K562 (cell line): ENCODE results near the gene ENHO. TPM values are rescaled to one million over a fixed set of nuclear protein-coding genes. Genes with fewer than 3 reads are reported as not detected.
A peak's percentile ranks its signal among the peaks of the same experiment; 100 is the strongest.

Experiments used
- CCNT2 ChIP-seq: IDR thresholded peaks from 2 replicates; pipeline ENCODE4 v1.6.1; 2011; ENCODE audit warnings: borderline replicate concordance, low read depth, mild to moderate bottlenecking, moderate library complexity, mixed read lengths, low read length; ENCODE audit not compliant: insufficient read length; ENCODE audit errors: extremely low read depth
- CHCHD3 ChIP-seq: fragments of 250-450 bp; sonication (Bioruptor Pico); IDR thresholded peaks from 2 replicates; pipeline ENCODE4 v2.1.2; 2022; ENCODE audit warnings: mild to moderate bottlenecking
- CHD2 ChIP-seq: IDR thresholded peaks from 2 replicates; pipeline ENCODE4 v1.6.1; 2011; ENCODE audit warnings: low read depth, low read length
- EZH2 ChIP-seq: IDR thresholded peaks from 2 replicates; pipeline ENCODE4 v1.6.1; 2012; ENCODE audit warnings: low read depth, mild to moderate bottlenecking, inconsistent platforms, low read length, borderline replicate concordance
- FIP1L1 ChIP-seq: fragments of 200-400 bp; formaldehyde crosslinking; IDR thresholded peaks from 2 replicates; pipeline ENCODE4 v1.6.1; 2018; ENCODE audit warnings: mild to moderate bottlenecking, low read depth, low read length; ENCODE audit not compliant: poor library complexity, severe bottlenecking
- FUS ChIP-seq: fragments of 200-400 bp; formaldehyde crosslinking; optimal IDR thresholded peaks from 2 replicates; pipeline ENCODE3; 2017; ENCODE audit warnings: low read depth, low read length
- HMGN3 ChIP-seq: IDR thresholded peaks from 2 replicates; pipeline ENCODE4 v1.6.1; 2011; ENCODE audit warnings: borderline replicate concordance, low read depth, mild to moderate bottlenecking, mixed read lengths, low read length; ENCODE audit not compliant: insufficient read length; ENCODE audit errors: extremely low read depth
- HOXB6 ChIP-seq: fragments of 250-450 bp; sonication (Bioruptor Pico); IDR thresholded peaks from 2 replicates; pipeline ENCODE4 v1.5.1; 2022; ENCODE audit warnings: mild to moderate bottlenecking, borderline replicate concordance
- KAT2B ChIP-seq: IDR thresholded peaks from one replicate; pipeline ENCODE4 v1.6.1; 2012; ENCODE audit warnings: low read depth, mild to moderate bottlenecking, control low read depth, inconsistent platforms, low read length, moderate library complexity
- MBD1 ChIP-seq: fragments of 250-450 bp; sonication (Bioruptor Pico); IDR thresholded peaks from 2 replicates; pipeline ENCODE4 v1.8.0; 2022; ENCODE audit warnings: inconsistent platforms
- POLR2A ChIP-seq: fragments of 450-650 bp; conservative IDR thresholded peaks from 2 replicates; pipeline ENCODE4 v1.6.1; 2016
- SIN3A ChIP-seq, 2 experiments: fragments of 150-350 bp in 1 of 2; IDR thresholded peaks; 2 replicates each; pipeline ENCODE4 v1.6.1; 2011 to 2016; ENCODE audit warnings: borderline replicate concordance in 2 of 2, low read depth in 2 of 2, low read length in 2 of 2, mild to moderate bottlenecking in 2 of 2, moderate library complexity in 2 of 2; ENCODE audit not compliant: control insufficient read depth in 1 of 2
- SIX5 ChIP-seq, 2 experiments: IDR thresholded peaks; 2 replicates each; pipeline ENCODE4 v1.6.1; 2011; ENCODE audit warnings: low read length in 2 of 2, borderline replicate concordance in 1 of 2, low read depth in 1 of 2, mild to moderate bottlenecking in 1 of 2, moderate library complexity in 1 of 2; ENCODE audit not compliant: insufficient read depth in 1 of 2
- SMARCB1 ChIP-seq: IDR thresholded peaks from 2 replicates; pipeline ENCODE4 v1.6.1; 2011; ENCODE audit warnings: improper control_type of control experiment, low read depth; ENCODE audit not compliant: insufficient read length
- ZBTB7A ChIP-seq: IDR thresholded peaks from 2 replicates; pipeline ENCODE4 v1.6.1; 2011; ENCODE audit warnings: low read depth, mild to moderate bottlenecking, low read length, moderate library complexity, borderline replicate concordance; ENCODE audit not compliant: control insufficient read depth
- ZNF511 ChIP-seq: sonication (generic); formaldehyde crosslinking; IDR thresholded peaks from 2 replicates; pipeline ENCODE4 v1.8.0; 2022; ENCODE audit warnings: mild to moderate bottlenecking, missing genetic modification reagents
- ZNF696 ChIP-seq: fragments of 250-450 bp; sonication (Bioruptor Pico); conservative IDR thresholded peaks from 2 replicates; pipeline ENCODE4 v1.4.0; 2020; ENCODE audit warnings: mild to moderate bottlenecking, moderate library complexity
- ZNF766 ChIP-seq: fragments of 200-800 bp; sonication (Bioruptor generic); conservative IDR thresholded peaks from 2 replicates; pipeline ENCODE4 v1.6.1; 2016; ENCODE audit warnings: missing genetic modification characterization, missing compliant biosample characterization
- ZNF785 ChIP-seq: fragments of 250-450 bp; sonication (Bioruptor Pico); IDR thresholded peaks from 2 replicates; pipeline ENCODE4 v1.4.0; 2020; ENCODE audit warnings: mild to moderate bottlenecking
- polyA plus RNA-seq, 8 experiments: library from polyadenylated mRNA; depleted of rRNA in 4 of 8; stranded (reverse) in 5 of 8; unstranded in 3 of 8; fragments of >200 nt; fragmentation: Nextera tagmentation in 2 of 8; fragmentation: Illumina TruSeq in 1 of 8; extraction: Ambion mirVana in 2 of 8; extraction: Trizol in 1 of 8; gene quantifications; 2 replicates each; pipeline versions ENCODE4 v1.2.1 to v1.2.3, GENCODE V29; 2011 to 2014; ENCODE audit warnings: inconsistent platforms in 1 of 8, missing spikeins in 1 of 8
- total RNA-seq, 7 experiments: library from RNA; depleted of rRNA in 6 of 7; stranded (reverse); fragments of >200 nt in 6 of 7; fragmentation: Illumina TruSeq in 2 of 7; extraction: Trizol in 2 of 7; gene quantifications; 2 replicates each; pipeline versions ENCODE4 v1.2.1 to v1.2.3, GENCODE V29; 2011 to 2021; ENCODE audit warnings: low replicate concordance in 1 of 7
- TF ChIP-seq, protein P1 (sequence below): fragments of 450-650 bp; IDR thresholded peaks from 2 replicates; pipeline ENCODE4 v1.6.1; 2014; ENCODE audit warnings: low read depth, mild to moderate bottlenecking, moderate library complexity, borderline replicate concordance
- TF ChIP-seq, protein P2 (sequence below): fragments of 450-650 bp; formaldehyde crosslinking; IDR thresholded peaks from 2 replicates; pipeline ENCODE4 v1.4.0; 2020; ENCODE audit warnings: mild to moderate bottlenecking, moderate library complexity

ENHO gene
- total and polyA plus RNA-seq, 9 of the 15 experiments (the other 6 are each of a cell fraction or from before 2014, with no cell fraction given), result 0.24 TPM; not detected in 8

GRCh38 chr9:34493972-34494535 is 28.7 kb downstream of the ENHO start (continued):
- TF ChIP-seq ZNF511 (CRISPR knock-in tag), result peak; percentile 56; the same call in 1 of the 2 replicates
- no peak for TF ChIP-seq ZBTB7A
- TF ChIP-seq, protein P1, sequence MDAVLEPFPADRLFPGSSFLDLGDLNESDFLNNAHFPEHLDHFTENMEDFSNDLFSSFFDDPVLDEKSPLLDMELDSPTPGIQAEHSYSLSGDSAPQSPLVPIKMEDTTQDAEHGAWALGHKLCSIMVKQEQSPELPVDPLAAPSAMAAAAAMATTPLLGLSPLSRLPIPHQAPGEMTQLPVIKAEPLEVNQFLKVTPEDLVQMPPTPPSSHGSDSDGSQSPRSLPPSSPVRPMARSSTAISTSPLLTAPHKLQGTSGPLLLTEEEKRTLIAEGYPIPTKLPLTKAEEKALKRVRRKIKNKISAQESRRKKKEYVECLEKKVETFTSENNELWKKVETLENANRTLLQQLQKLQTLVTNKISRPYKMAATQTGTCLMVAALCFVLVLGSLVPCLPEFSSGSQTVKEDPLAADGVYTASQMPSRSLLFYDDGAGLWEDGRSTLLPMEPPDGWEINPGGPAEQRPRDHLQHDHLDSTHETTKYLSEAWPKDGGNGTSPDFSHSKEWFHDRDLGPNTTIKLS, result no peak
- no peak for TF ChIP-seq FIP1L1
- no peak for TF ChIP-seq KAT2B
- no peak for TF ChIP-seq ZNF785 (CRISPR knock-in tag)
- TF ChIP-seq HMGN3, result no peak
- no peak for TF ChIP-seq CHD2
- TF ChIP-seq ZNF696 (CRISPR knock-in tag), result no peak
- no peak for TF ChIP-seq POLR2A
- no peak for TF ChIP-seq SIX5 (IDR thresholded peaks at IDR 0.05; ENCODE audit: borderline replicate concordance in 1 of 2, insufficient read depth in 1 of 2, low read depth in 1 of 2, low read length in 2 of 2)
- no peak for TF ChIP-seq HOXB6 (CRISPR knock-in tag)
- TF ChIP-seq EZH2, result no peak
- 0 out of 2 replicates have a peak, but pooled peaks have one; percentile 19 for TF ChIP-seq ZNF766 (CRISPR knock-in tag)
- TF ChIP-seq, protein P2, sequence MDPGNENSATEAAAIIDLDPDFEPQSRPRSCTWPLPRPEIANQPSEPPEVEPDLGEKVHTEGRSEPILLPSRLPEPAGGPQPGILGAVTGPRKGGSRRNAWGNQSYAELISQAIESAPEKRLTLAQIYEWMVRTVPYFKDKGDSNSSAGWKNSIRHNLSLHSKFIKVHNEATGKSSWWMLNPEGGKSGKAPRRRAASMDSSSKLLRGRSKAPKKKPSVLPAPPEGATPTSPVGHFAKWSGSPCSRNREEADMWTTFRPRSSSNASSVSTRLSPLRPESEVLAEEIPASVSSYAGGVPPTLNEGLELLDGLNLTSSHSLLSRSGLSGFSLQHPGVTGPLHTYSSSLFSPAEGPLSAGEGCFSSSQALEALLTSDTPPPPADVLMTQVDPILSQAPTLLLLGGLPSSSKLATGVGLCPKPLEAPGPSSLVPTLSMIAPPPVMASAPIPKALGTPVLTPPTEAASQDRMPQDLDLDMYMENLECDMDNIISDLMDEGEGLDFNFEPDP (CRISPR knock-in tag), result no peak
- no peak for TF ChIP-seq MBD1 (CRISPR knock-in tag)
- no peak for TF ChIP-seq CHCHD3 (CRISPR knock-in tag)
- 0 out of 4 replicates have a peak, but pooled peaks of 1 of the 2 experiments have one; percentile 22 for TF ChIP-seq SIN3A (IDR thresholded peaks at IDR 0.05; ENCODE audit: borderline replicate concordance in 2 of 2, control insufficient read depth in 1 of 2, low read depth in 2 of 2, low read length in 2 of 2)
- no peak for TF ChIP-seq SMARCB1
- no peak for TF ChIP-seq CCNT2
- no peak for TF ChIP-seq FUS
